Measurements from ENCODE around the gene FBXW7.

GRCh38 chr4:152539556-152540292 lies 3.8 kb upstream of the FBXW7 start:
- TF ChIP-seq POLR2A (IDR thresholded peaks at IDR 0.05) (no peak), CTCF (IDR thresholded peaks at IDR 0.05) (no peak)

All from sigmoid colon (tissue), 3 donors.